Body of pancreas (tissue), 4 donors: ENCODE measurements around the gene TXLNB.

Experiments
- CTCF ChIP-seq, 7 experiments: fragments of 450-650 bp in 4 of 7; fragments of 200-600 bp in 3 of 7; sonication (generic) in 3 of 7; IDR thresholded peaks; one replicate each; pipeline ENCODE4 v1.5.1; 2016 to 2019; ENCODE audit warnings: antibody characterized with exemption in 7 of 7
- POLR2A ChIP-seq, 3 donors: fragments of 450-650 bp; IDR thresholded peaks; one replicate each; pipeline ENCODE4 v1.6.1; 2016; ENCODE audit warnings: antibody characterized with exemption in 3 of 3, mild to moderate bottlenecking in 2 of 3

GRCh38 chr6:139308936-139309603, 17.3 kb upstream of the TXLNB start:
- TF ChIP-seq POLR2A (IDR thresholded peaks at IDR 0.05) (no peak), CTCF (IDR thresholded peaks at IDR 0.05) (no peak)
